Keratinocyte (primary cell): ENCODE results near the gene SLC6A2. TPM values are rescaled to one million over a fixed set of nuclear protein-coding genes. Genes with fewer than 3 reads are reported as not detected.

Experiments used
- DNase-seq: peaks from one replicate; pipeline ENCODE4 v3.0.0-alpha.2; 2011; ENCODE audit warnings: low read depth, missing footprints, low spot score
- FAIRE-seq: peaks from 2 replicates; lab custom pipeline; 2011; peaks lifted over from hg19 to GRCh38; lab: Jason Lieb, UNC
- H2AFZ ChIP-seq: 2 replicates; pipeline ENCODE4 v1.6.0; 2012; ENCODE audit warnings: low read length, control low read depth, inconsistent platforms; ENCODE audit not compliant: control insufficient read depth
- H3K27ac ChIP-seq: 2 replicates; pipeline ENCODE4 v1.5.1; 2011; ENCODE audit warnings: low read length; ENCODE audit not compliant: control insufficient read depth, insufficient read depth
- H3K27me3 ChIP-seq: 3 replicates; pipeline ENCODE4 v1.6.0; 2011; ENCODE audit warnings: low read length; ENCODE audit not compliant: control insufficient read depth, insufficient read depth; ENCODE audit errors: extremely low read depth
- H3K36me3 ChIP-seq, 2 experiments: 2 replicates in 1 of 2; 3 replicates in 1 of 2; pipeline ENCODE4 v1.5.1; 2011; ENCODE audit warnings: low read length in 2 of 2, mild to moderate bottlenecking in 1 of 2; ENCODE audit not compliant: control insufficient read depth in 2 of 2, insufficient read depth in 2 of 2; ENCODE audit errors: extremely low read depth in 1 of 2
- H3K4me1 ChIP-seq: 3 replicates; pipeline ENCODE4 v1.5.1; 2011; ENCODE audit warnings: low read length; ENCODE audit not compliant: control insufficient read depth, insufficient read depth; ENCODE audit errors: extremely low read depth
- H3K4me2 ChIP-seq: 3 replicates; pipeline ENCODE4 v1.6.0; 2011; ENCODE audit warnings: low read depth, low read length; ENCODE audit not compliant: control insufficient read depth, insufficient read depth; ENCODE audit errors: extremely low read depth
- H3K4me3 ChIP-seq, 3 experiments: fragments of 200-600 bp in 1 of 3; sonication (generic) in 1 of 3; 2 replicates in 2 of 3; 3 replicates in 1 of 3; pipeline ENCODE4 v1.5.1; 2011 to 2016; ENCODE audit warnings: low read length in 3 of 3, mild to moderate bottlenecking in 3 of 3, control low read depth in 2 of 3, inconsistent platforms in 1 of 3, low read depth in 1 of 3, mixed read lengths in 1 of 3, mixed run types in 1 of 3, moderate library complexity in 1 of 3; ENCODE audit not compliant: control insufficient read depth in 2 of 3, insufficient read depth in 2 of 3; ENCODE audit errors: extremely low read depth in 1 of 3
- H3K79me2 ChIP-seq: 2 replicates; pipeline ENCODE4 v1.6.0; 2012; ENCODE audit warnings: low read length; ENCODE audit not compliant: control insufficient read depth, insufficient read depth
- H3K9ac ChIP-seq: 3 replicates; pipeline ENCODE4 v1.6.0; 2011; ENCODE audit warnings: low read length; ENCODE audit not compliant: control insufficient read depth, insufficient read depth; ENCODE audit errors: extremely low read depth
- H3K9me1 ChIP-seq: 3 replicates; pipeline ENCODE4 v1.6.0; 2011; ENCODE audit warnings: low read length; ENCODE audit not compliant: control insufficient read depth, insufficient read depth; ENCODE audit errors: extremely low read depth
- H3K9me3 ChIP-seq: 2 replicates; pipeline ENCODE4 v1.5.1; 2012; ENCODE audit warnings: low read depth, low read length; ENCODE audit not compliant: control insufficient read depth
- H4K20me1 ChIP-seq: 3 replicates; pipeline ENCODE4 v1.6.0; 2011; ENCODE audit warnings: low read length; ENCODE audit not compliant: control insufficient read depth, insufficient read depth; ENCODE audit errors: extremely low read depth
- CTCF ChIP-seq, 3 experiments: IDR thresholded peaks in 1 of 3; conservative IDR thresholded peaks in 1 of 3; optimal IDR thresholded peaks in 1 of 3; 2 replicates in 2 of 3; 3 replicates in 1 of 3; pipeline versions ENCODE3 to v1.5.1; 2011; ENCODE audit warnings: low read length in 3 of 3, mild to moderate bottlenecking in 3 of 3, moderate library complexity in 2 of 3, control low read depth in 1 of 3, inconsistent platforms in 1 of 3; ENCODE audit not compliant: insufficient read depth in 2 of 3; ENCODE audit errors: extremely low read depth in 1 of 3
- EZH2 ChIP-seq: IDR thresholded peaks from one replicate; pipeline ENCODE4 v1.6.1; 2012; ENCODE audit warnings: inconsistent platforms, mild to moderate bottlenecking, low read length, moderate library complexity
- dilution Hi-C: fragments of 300-500 bp; cut with MboI; formaldehyde crosslinking; loops from one replicate; pipeline ENCODE4 v1.7.0; 2020; ENCODE audit warnings: low sequenced_read_pairs; ENCODE audit not compliant: extremely low pct_ligation_motif_present
- polyA plus RNA-seq, 5 experiments: library from polyadenylated mRNA; depleted of rRNA in 3 of 5; stranded (reverse) in 3 of 5; stranded (forward) in 1 of 5; unstranded in 1 of 5; fragments of >200 nt; gene quantifications; 1 replicate in 1 of 5; 2 replicates in 3 of 5; 3 replicates in 1 of 5; pipeline versions ENCODE4 v1.2.1 to v1.2.3, GENCODE V29; 2011 to 2012; ENCODE audit warnings: missing spikeins in 2 of 5, low read depth in 1 of 5, low replicate concordance in 1 of 5

Gene SLC6A2
- polyA plus RNA-seq, 1 donor (not counting 4 experiments of a cell fraction or from before 2014, with no cell fraction given) = 0.20 TPM

- dilution Hi-C loops = no loop called here
- no peaks in the 10 kb centered on the region for H3K4me1 ChIP-seq
- no peaks in the 10 kb centered on the region for H3K79me2 ChIP-seq
- no peak for TF ChIP-seq EZH2
- TF ChIP-seq CTCF (optimal IDR thresholded peaks at IDR 0.05 in 1 of 3, IDR thresholded peaks at IDR 0.05 in 1 of 3, conservative IDR thresholded peaks at IDR 0.05 in 1 of 3; ENCODE audit: extremely low read depth in 1 of 3, insufficient read depth in 2 of 3, low read length in 3 of 3) = no peak
- peaks cover 2% of the 10 kb centered on the region for H3K9me1 ChIP-seq
- no peak overlapping the region for H2AFZ ChIP-seq
- no peak overlapping the region for H3K4me2 ChIP-seq
- DNase-seq = no peak
- FAIRE-seq = no peak
- no peaks in the 10 kb centered on the region for H3K27me3 ChIP-seq
- H3K4me3 ChIP-seq = no peak overlapping the region
- no peaks in the 10 kb centered on the region for H3K36me3 ChIP-seq
- H3K9me3 ChIP-seq = no peaks in the 10 kb centered on the region
- no peak overlapping the region for H3K9ac ChIP-seq
- H3K27ac ChIP-seq = no peak overlapping the region
- H4K20me1 ChIP-seq = no peaks in the 10 kb centered on the region
These were observed 33.5 kb upstream of the SLC6A2 start for GRCh38 chr16:55622272-55622671.

GRCh38 chr16:55622930-55623561 lies 32.7 kb upstream of the SLC6A2 start:
- Histone ChIP-seq H3K9ac (no peak overlapping the region), H3K27ac (no peak overlapping the region), H3K79me2 (no peaks in the 10 kb centered on the region), H4K20me1 (no peaks in the 10 kb centered on the region), H3K9me1 (peaks cover 2% of the 10 kb centered on the region), H3K4me1 (no peaks in the 10 kb centered on the region), H3K9me3 (no peaks in the 10 kb centered on the region), H3K4me2 (no peak overlapping the region), H2AFZ (no peak overlapping the region), H3K27me3 (no peaks in the 10 kb centered on the region), H3K4me3 (no peak overlapping the region), H3K36me3 (no peaks in the 10 kb centered on the region)
- dilution Hi-C loops = no loop called here
- DNase-seq (no peak), FAIRE-seq (peak; percentile 44)
- TF ChIP-seq CTCF (optimal IDR thresholded peaks at IDR 0.05 in 1 of 3, IDR thresholded peaks at IDR 0.05 in 1 of 3, conservative IDR thresholded peaks at IDR 0.05 in 1 of 3; ENCODE audit: extremely low read depth in 1 of 3, insufficient read depth in 2 of 3, low read length in 3 of 3) (peak; percentile 49 to 71 (median 67)), EZH2 (no peak)
